HepG2 (cell line): Measurements from ENCODE around the gene IFITM10. TPM values are rescaled to one million over a fixed set of nuclear protein-coding genes. Genes with fewer than 3 reads are reported as not detected.

Source experiments
- ATAC-seq: fragments of 200-7000 bp; cut with Tn5 transposase; 3 replicates; pipeline ENCODE4 v1.9.1; 2020; ENCODE audit warnings: mild to moderate bottlenecking, moderate library complexity
- BruUV-seq: library from RNA; stranded (reverse); fragments of 400-500 nt; replicated peaks from 2 replicates; lab custom pipeline; 2021; lab: Mats Ljungman, UMichigan
- CTCF ChIA-PET: fragments of 300-600 bp; formaldehyde crosslinking; extraction: SDS; loops from one replicate; lab custom pipeline; 2021; ENCODE audit warnings: low total read pairs, inconsistent platforms, low intra/inter-chr PET ratio; lab: Yijun Ruan, JAX
- POLR2A ChIA-PET: fragments of 350-600 bp; sonication (Branson Sonifier 250); formaldehyde crosslinking; loops from one replicate; lab custom pipeline; 2020; ENCODE audit warnings: antibody characterized with exemption, inconsistent platforms; lab: Yijun Ruan, JAX
- DNase-seq: peaks from one replicate; pipeline ENCODE4 v3.0.0-alpha.2; 2015; ENCODE audit warnings: low spot score
- FAIRE-seq: peaks from 3 replicates; lab custom pipeline; 2011; peaks lifted over from hg19 to GRCh38; lab: Jason Lieb, UNC
- H2AFZ ChIP-seq: one replicate; pipeline ENCODE4 v1.6.1; 2011; ENCODE audit warnings: low read length, inconsistent platforms
- H3K27ac ChIP-seq: fragments of 300-600 bp; 3 replicates; pipeline ENCODE4 v1.8.0; 2011; ENCODE audit warnings: mixed run types, mild to moderate bottlenecking, mixed read lengths, low read length, inconsistent platforms; ENCODE audit not compliant: insufficient read depth; ENCODE audit errors: extremely low read length
- H3K27me3 ChIP-seq, 2 experiments: fragments of 200-600 bp in 1 of 2; 2 replicates in 1 of 2; 3 replicates in 1 of 2; pipeline versions ENCODE4 v1.6.0 to v1.8.0; 2011; ENCODE audit warnings: low read length in 2 of 2, mild to moderate bottlenecking in 2 of 2, moderate library complexity in 2 of 2, inconsistent platforms in 1 of 2; ENCODE audit not compliant: insufficient read depth in 2 of 2, control insufficient read depth in 1 of 2
- H3K36me3 ChIP-seq, 2 experiments: fragments of 200-600 bp in 1 of 2; replicated peaks in 1 of 2; 2 replicates in 1 of 2; 3 replicates in 1 of 2; pipeline versions ENCODE4 v1.5.1 to v1.8.0; 2011; ENCODE audit warnings: low read length in 2 of 2, inconsistent platforms in 1 of 2; ENCODE audit not compliant: insufficient read depth in 2 of 2, control insufficient read depth in 1 of 2
- H3K4me1 ChIP-seq: 2 replicates; pipeline ENCODE4 v1.5.1; 2012; ENCODE audit warnings: low read length, inconsistent platforms; ENCODE audit not compliant: insufficient read depth
- H3K4me2 ChIP-seq: 2 replicates; pipeline ENCODE4 v1.6.0; 2011; ENCODE audit warnings: low read depth, low read length, inconsistent platforms
- H3K4me3 ChIP-seq, 3 experiments: fragments of 200-600 bp in 1 of 3; sonication (generic), shearing (Covaris generic) in 1 of 3; replicated peaks in 1 of 3; 2 replicates each; pipeline ENCODE4 v1.5.1; 2011 to 2016; ENCODE audit warnings: low read length in 3 of 3, inconsistent platforms in 2 of 3, low read depth in 2 of 3, mild to moderate bottlenecking in 2 of 3, control low read depth in 1 of 3, mixed read lengths in 1 of 3; ENCODE audit not compliant: insufficient read depth in 1 of 3
- H3K79me2 ChIP-seq: one replicate; pipeline ENCODE4 v1.6.1; 2011; ENCODE audit warnings: low read length, inconsistent platforms; ENCODE audit not compliant: insufficient read depth
- H3K9ac ChIP-seq: 2 replicates; pipeline ENCODE4 v1.6.0; 2011; ENCODE audit warnings: mild to moderate bottlenecking, low read depth, low read length, inconsistent platforms; ENCODE audit not compliant: insufficient read depth
- H3K9me3 ChIP-seq: 2 replicates; pipeline ENCODE4 v1.5.1; 2012; ENCODE audit warnings: mild to moderate bottlenecking, low read length
- H4K20me1 ChIP-seq: 2 replicates; pipeline ENCODE4 v1.6.0; 2011; ENCODE audit warnings: inconsistent platforms, mild to moderate bottlenecking, low read length, moderate library complexity; ENCODE audit not compliant: insufficient read depth
- ELF1 ChIP-seq: sonication (generic); formaldehyde crosslinking; IDR thresholded peaks from 2 replicates; pipeline ENCODE4 v1.4.0; 2020; ENCODE audit warnings: missing genetic modification reagents
- ELF3 ChIP-seq: IDR thresholded peaks from 2 replicates; pipeline ENCODE4 v1.6.1; 2016; ENCODE audit warnings: missing genetic modification reagents, missing compliant biosample characterization
- ELF4 ChIP-seq: sonication (generic); formaldehyde crosslinking; IDR thresholded peaks from 2 replicates; pipeline ENCODE4 v1.5.0; 2020; ENCODE audit warnings: missing genetic modification reagents, mild to moderate bottlenecking, moderate library complexity, borderline replicate concordance
- FOSL2 ChIP-seq: sonication (generic); formaldehyde crosslinking; IDR thresholded peaks from 2 replicates; pipeline ENCODE4 v1.4.0; 2020; ENCODE audit warnings: missing genetic modification reagents
- IKZF5 ChIP-seq: IDR thresholded peaks from 2 replicates; pipeline ENCODE4 v1.6.1; 2018; ENCODE audit warnings: missing genetic modification reagents, mild to moderate bottlenecking, missing compliant biosample characterization
- JARID2 ChIP-seq: sonication (generic); formaldehyde crosslinking; IDR thresholded peaks from 2 replicates; pipeline ENCODE4 v1.8.1; 2023; ENCODE audit warnings: missing genetic modification reagents, inconsistent platforms; ENCODE audit not compliant: insufficient replicate concordance
- LRRFIP1 ChIP-seq: sonication (generic); formaldehyde crosslinking; conservative IDR thresholded peaks from 2 replicates; pipeline ENCODE4 v1.4.0; 2020; ENCODE audit warnings: missing genetic modification reagents
- MAFF ChIP-seq: IDR thresholded peaks from 2 replicates; pipeline ENCODE4 v1.6.1; 2011; ENCODE audit warnings: low read depth, low read length, improper control_type of control experiment
- MAFG ChIP-seq: sonication (generic); formaldehyde crosslinking; IDR thresholded peaks from 2 replicates; pipeline ENCODE4 v1.5.1; 2020; ENCODE audit warnings: mild to moderate bottlenecking, missing genetic modification reagents
- MAFK ChIP-seq, 2 experiments: IDR thresholded peaks in 1 of 2; conservative IDR thresholded peaks in 1 of 2; 2 replicates each; pipeline ENCODE4 v1.6.1; 2011; ENCODE audit warnings: improper control_type of control experiment in 2 of 2, low read length in 2 of 2
- NFE2 ChIP-seq: sonication (generic); formaldehyde crosslinking; IDR thresholded peaks from 2 replicates; pipeline ENCODE4 v1.4.0; 2020; ENCODE audit warnings: missing genetic modification reagents
- NFE2L2 ChIP-seq: fragments of 150-350 bp; IDR thresholded peaks from 2 replicates; pipeline ENCODE4 v1.6.1; 2014; ENCODE audit warnings: low read length
- SAP130 ChIP-seq: IDR thresholded peaks from 2 replicates; pipeline ENCODE4 v1.6.1; 2016; ENCODE audit warnings: low read depth
- SP5 ChIP-seq: IDR thresholded peaks from 2 replicates; pipeline ENCODE4 v1.6.1; 2016; ENCODE audit warnings: low read depth, borderline replicate concordance
- TARDBP ChIP-seq: sonication (generic); formaldehyde crosslinking; IDR thresholded peaks from 2 replicates; pipeline ENCODE4 v1.8.0; 2022; ENCODE audit warnings: mild to moderate bottlenecking, missing genetic modification reagents
- ZBTB3 ChIP-seq: sonication (generic); formaldehyde crosslinking; IDR thresholded peaks from 2 replicates; pipeline ENCODE4 v1.4.0; 2020; ENCODE audit warnings: low read depth, mild to moderate bottlenecking, moderate library complexity, missing genetic modification reagents, borderline replicate concordance
- ZNF431 ChIP-seq: sonication (generic); formaldehyde crosslinking; IDR thresholded peaks from 2 replicates; pipeline ENCODE4 v1.9.0; 2022; ENCODE audit warnings: missing genetic modification reagents, low read depth, mild to moderate bottlenecking, borderline replicate concordance
- ZNF564 ChIP-seq: sonication (generic); formaldehyde crosslinking; IDR thresholded peaks from 2 replicates; pipeline ENCODE4 v1.8.1; 2023; ENCODE audit warnings: mild to moderate bottlenecking, missing genetic modification reagents
- ZSCAN29 ChIP-seq: sonication (generic); formaldehyde crosslinking; conservative IDR thresholded peaks from 2 replicates; pipeline ENCODE4 v1.4.0; 2020; ENCODE audit warnings: mild to moderate bottlenecking, missing genetic modification reagents
- WGBS: methylation state at CpG from one replicate; pipeline ENCODE4 v1.1.6; 2017; ENCODE audit warnings: low lambda C conversion rate; 5-methylcytosine and 5-hydroxymethylcytosine counted together
- in situ Hi-C: cut with HindIII; loops from 2 replicates; pipeline ENCODE4 v1.10.0; 2017; ENCODE audit warnings: low pct_unique_long_range_greater_than_20kb; ENCODE audit not compliant: extremely low pct_ligation_motif_present
- intact Hi-C: fragments of 100-400 bp; cut with micrococcal nuclease; formaldehyde crosslinking; loops from one replicate; pipeline ENCODE4 v1.10.0; 2022; ENCODE audit not compliant: unreplicated experiment
- polyA plus RNA-seq, 8 experiments: library from polyadenylated mRNA; depleted of rRNA in 3 of 8; stranded (reverse) in 7 of 8; unstranded in 1 of 8; fragments of >200 nt; fragmentation: Illumina TruSeq in 4 of 8; extraction: Trizol in 4 of 8; gene quantifications; 2 replicates each; pipeline versions ENCODE4 v1.2.1 to v1.2.3, GENCODE V29; 2011 to 2016; ENCODE audit warnings: low read depth in 4 of 8, missing spikeins in 1 of 8, mixed read lengths in 1 of 8; ENCODE audit not compliant: insufficient read depth in 1 of 8
- total RNA-seq, 5 experiments: library from RNA; depleted of rRNA; stranded (reverse); fragments of >200 nt; fragmentation: Illumina TruSeq; extraction: Trizol; gene quantifications; 2 replicates each; pipeline ENCODE4 v1.2.3, GENCODE V29; 2016; ENCODE audit warnings: low read depth in 1 of 5

Gene IFITM10
- total and polyA plus RNA-seq, 2 of the 13 experiments (the other 11 are each of a cell fraction or from before 2014, with no cell fraction given), result 0.09 to 0.13 TPM

GRCh38 chr11:1772270-1773130, 22.1 kb upstream of the IFITM10 start:
- peak; percentile 28; the same call in 1 of the 3 replicates for ATAC-seq
- H3K4me2 ChIP-seq, result peak overlapping the region; percentile 29; the same call in 1 of the 2 replicates
- no peak for TF ChIP-seq ELF1
- no peak for TF ChIP-seq LRRFIP1 (CRISPR knock-in tag)
- no peak for TF ChIP-seq IKZF5 (CRISPR knock-in tag)
- peak; percentile 79 for TF ChIP-seq NFE2L2
- no peak for TF ChIP-seq TARDBP (CRISPR knock-in tag)
- TF ChIP-seq ZNF564 (CRISPR knock-in tag), result no peak
- no peak for TF ChIP-seq ZBTB3 (CRISPR knock-in tag)
- TF ChIP-seq ZNF431, result no peak
- TF ChIP-seq MAFG (CRISPR knock-in tag), result peak; percentile 87
- peak; percentile 43 to 82 for TF ChIP-seq MAFK (conservative IDR thresholded peaks at IDR 0.05 in 1 of 2, IDR thresholded peaks at IDR 0.05 in 1 of 2; ENCODE audit: low read length in 2 of 2)
- peak; percentile 83 for TF ChIP-seq FOSL2 (CRISPR knock-in tag)
- peak; percentile 19; the same call in 1 of the 2 replicates for TF ChIP-seq SAP130
- no peak for TF ChIP-seq SP5 (CRISPR knock-in tag)
- TF ChIP-seq ELF4 (CRISPR knock-in tag), result no peak
- no peak for TF ChIP-seq JARID2 (CRISPR knock-in tag)
- peak; percentile 71; the same call in 1 of the 2 replicates for TF ChIP-seq NFE2 (CRISPR knock-in tag)
- TF ChIP-seq MAFF, result peak; percentile 29; the same call in 1 of the 2 replicates
- no peak for TF ChIP-seq ELF3 (CRISPR knock-in tag)
- no peak for TF ChIP-seq ZSCAN29

More at GRCh38 chr11:1772270-1773130, 22.1 kb upstream of the IFITM10 start:
- no peak overlapping the region for H2AFZ ChIP-seq
- no TSS peak for BruUV-seq
- ChIA-PET CTCF (no interaction called here), POLR2A (interaction anchor here (2.0 kb wide), 1 partner anchor 10 kb away, joined by 4 read pairs; no protein-coding TSS in a partner anchor)
- peaks cover 5 to 40% of the 10 kb centered on the region in 2 experiments; a peak in 3 of 5 replicates for H3K27me3 ChIP-seq
- H4K20me1 ChIP-seq, result no peaks in the 10 kb centered on the region
- in situ Hi-C loops, result no loop called here
- H3K9me3 ChIP-seq, result no peaks in the 10 kb centered on the region
- intact Hi-C loops, result no loop called here
- H3K27ac ChIP-seq, result no peak overlapping the region
- H3K79me2 ChIP-seq, result no peaks in the 10 kb centered on the region
- H3K4me1 ChIP-seq, result peaks cover 14% of the 10 kb centered on the region
- no peak overlapping the region for H3K4me3 ChIP-seq
- no peak for FAIRE-seq
- WGBS, result 22% methylated on average over 9 of the region's 15 CpGs
- H3K36me3 ChIP-seq, result no peaks in the 10 kb centered on the region
- H3K9ac ChIP-seq, result no peak overlapping the region
- DNase-seq, result no peak
